HG02763 (cell line): ENCODE results near the gene HMCN1.
"Not testable (repeated sequence)": the region's sequence is repeated elsewhere in the genome, so short reads cannot be mapped to it uniquely, and the experiment has no call there.

Experiments used
- ATAC-seq: cut with Tn5 transposase; IDR thresholded peaks from one replicate; pipeline ENCODE4 v1.9.1; 2021; ENCODE audit warnings: mild to moderate bottlenecking, moderate library complexity; ENCODE audit not compliant: unreplicated experiment

The HMCN1 gene

DNA sequence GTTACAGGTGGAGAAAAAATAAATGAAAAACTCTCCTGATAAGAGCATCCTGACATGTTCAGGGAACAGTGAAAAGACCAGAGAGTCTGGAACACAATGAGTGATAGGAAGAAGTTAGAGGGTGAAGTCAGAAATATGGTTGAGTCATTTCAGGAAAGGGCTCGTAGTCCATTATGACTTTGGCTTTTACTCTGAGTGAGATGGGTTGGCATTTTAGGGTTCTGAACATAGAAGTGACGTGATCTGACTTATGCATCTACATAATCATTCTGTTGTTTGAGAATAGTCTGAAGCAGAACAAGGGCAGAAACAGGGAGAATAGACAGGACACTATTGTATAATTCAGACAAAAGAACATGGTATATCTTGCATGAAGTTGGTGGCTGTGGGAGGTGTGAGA, 5.8 kb downstream of the HMCN1 start:
- no peak for ATAC-seq

DNA sequence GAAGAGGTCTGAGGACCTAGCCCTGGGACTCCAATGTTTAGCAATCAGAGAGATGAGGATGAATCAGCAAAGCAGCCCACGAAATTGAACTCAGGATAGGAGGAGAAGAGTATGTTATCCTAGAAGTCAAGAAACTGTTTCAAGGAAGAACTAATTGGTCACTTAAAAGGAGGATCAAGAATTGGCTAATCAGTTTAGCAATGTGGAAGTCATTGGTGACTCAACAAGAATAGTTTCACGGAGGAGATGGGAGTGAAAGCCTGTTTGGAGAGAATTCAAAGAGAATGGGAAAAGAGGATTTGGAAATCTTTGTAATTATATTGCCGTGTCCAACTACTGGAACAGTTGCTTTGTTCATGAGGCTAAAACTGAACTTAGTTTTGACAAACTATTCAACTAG, 7.4 kb downstream of the HMCN1 start:
- ATAC-seq: no peak

DNA sequence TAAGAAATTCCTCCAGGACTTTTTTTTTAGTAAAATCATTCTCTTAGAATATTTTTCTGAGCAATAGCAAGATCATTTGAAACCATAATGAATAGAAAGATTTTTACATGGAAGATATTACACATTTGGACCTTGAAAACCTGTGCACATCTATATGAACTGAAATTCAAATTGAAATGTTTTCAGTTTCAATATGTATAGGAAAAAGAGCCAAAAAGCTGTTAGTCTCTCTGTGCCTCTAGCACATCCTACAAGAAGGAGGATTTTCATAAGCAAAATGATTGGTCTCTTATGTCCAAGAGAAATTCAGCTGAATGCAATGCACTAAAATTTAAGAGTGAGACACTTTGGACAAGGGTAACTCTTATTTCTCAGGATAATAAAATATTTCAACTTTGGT, 8.2 kb downstream of the HMCN1 start:
- ATAC-seq: no peak

DNA sequence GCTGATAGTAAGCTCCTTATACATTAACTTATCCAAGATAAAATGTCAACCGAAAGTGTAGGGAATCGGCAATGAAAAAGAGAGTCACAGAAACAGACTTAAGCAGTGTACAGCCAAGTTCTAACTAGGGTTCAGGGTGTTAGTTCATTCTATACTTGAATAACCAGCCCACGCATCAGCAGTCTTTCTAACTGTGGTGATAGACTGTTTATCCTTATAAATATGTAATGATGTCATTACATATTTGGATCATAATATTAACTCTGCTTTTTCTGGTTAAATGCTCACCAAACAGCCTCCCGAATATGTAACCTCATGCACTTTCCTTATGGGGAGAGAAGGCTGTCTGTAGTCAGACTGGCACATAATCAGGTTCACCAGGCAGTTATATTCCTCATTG, 11.0 kb downstream of the HMCN1 start:
- ATAC-seq: no peak

DNA sequence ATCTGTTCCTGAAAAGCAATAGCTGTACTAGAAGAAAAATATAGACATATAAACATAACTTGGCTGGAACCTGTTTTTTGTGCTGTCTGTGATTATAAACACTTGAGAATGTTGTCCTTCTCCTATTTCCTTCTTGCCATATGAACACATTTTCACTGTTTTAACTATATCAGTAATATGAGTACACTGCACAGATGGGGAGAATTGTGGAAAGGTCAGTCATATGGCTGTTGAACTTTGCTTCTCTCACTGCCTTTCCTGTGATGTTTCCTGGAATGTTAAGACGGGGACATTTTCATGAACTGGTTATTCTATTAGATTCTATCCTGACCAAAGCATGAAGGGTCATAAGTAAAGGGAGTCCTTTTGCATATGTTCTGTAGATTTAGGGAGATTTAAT, 24.9 kb downstream of the HMCN1 start:
- no peak for ATAC-seq

DNA sequence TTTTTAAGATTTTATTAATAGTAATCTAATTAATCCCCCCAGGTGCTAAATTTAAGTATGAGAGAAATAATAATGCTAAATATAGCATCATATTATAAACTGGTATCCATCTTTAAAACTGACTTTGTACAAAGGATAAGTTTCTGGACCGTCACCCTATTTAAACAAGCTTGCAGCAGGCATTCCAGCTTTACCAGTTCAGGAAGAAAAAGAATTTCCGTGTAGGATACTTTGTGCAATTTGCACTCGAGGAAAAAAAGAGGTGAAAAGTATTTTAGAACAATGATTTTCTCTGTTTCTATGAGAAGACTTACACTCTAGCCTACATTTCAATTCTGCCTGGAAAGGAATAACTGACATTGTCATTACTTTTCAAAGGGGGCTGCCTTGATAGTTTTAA, 27.6 kb downstream of the HMCN1 start:
- no peak for ATAC-seq

DNA sequence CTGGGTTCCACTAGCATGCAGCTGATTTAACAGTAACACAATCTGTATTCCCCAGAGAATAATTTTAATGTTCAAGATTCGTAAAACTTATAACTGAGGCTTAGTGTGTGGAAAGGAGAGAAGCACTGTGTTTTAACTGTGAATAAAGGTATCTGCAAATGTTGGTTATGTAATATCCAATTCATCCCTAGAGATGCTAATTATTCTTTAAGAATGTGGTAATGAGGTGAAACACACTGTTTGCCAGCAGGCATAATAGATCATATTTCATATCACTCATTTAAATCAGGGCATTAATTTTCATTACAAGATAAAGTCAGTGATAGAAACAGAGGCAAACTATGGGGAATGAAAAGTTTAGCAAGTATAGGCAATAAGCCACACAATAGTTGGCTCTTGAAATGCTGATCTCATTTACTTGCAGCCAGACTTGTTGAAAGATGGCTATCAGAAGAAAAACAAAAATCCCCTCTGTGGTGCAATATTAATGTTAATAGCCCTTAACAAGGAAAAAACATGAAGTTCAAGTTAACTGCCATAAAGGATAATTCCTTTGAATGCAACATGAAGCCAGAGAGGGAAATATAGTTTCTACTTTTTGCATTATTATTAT, 33.4 kb downstream of the HMCN1 start:
- ATAC-seq: no peak

DNA sequence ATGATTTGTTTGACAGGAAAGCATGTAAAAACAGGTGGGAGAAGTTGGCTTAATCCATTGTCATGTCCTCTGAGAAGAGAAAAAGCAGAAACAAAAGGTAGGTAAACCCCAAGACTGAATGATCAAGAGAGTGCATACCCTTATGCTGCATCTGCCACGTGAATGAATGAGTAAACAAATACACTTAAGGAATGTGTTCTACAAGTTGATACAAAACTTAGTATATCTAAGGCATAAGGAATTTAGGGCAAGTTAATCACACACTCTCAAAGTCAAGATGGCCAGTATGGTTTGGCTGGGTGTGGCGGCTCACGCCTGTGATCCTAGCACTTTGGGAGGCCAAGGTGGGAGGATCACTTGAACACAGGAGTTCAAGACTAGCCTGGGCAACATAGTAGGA, 34.2 kb downstream of the HMCN1 start:
- no peak for ATAC-seq

DNA sequence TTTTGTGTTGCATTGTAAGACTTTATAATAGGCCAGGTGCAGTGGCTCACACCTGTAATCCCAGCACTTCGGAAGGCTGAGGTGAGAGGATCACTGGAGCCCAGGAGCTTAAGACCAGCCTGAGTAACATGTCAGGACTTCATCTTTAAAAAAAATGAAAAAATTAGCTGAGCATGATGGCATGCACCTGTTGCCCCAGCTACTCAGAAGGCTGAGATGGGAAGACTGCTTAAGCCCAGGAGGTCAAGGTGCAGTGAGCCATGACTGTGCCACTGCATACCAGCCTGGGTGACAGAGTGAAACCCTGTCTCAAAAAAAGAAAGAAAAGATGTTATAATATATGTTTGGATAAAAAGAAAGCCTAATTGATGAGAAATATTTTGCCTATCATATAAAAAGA, 34.9 kb downstream of the HMCN1 start:
- no peak for ATAC-seq

DNA sequence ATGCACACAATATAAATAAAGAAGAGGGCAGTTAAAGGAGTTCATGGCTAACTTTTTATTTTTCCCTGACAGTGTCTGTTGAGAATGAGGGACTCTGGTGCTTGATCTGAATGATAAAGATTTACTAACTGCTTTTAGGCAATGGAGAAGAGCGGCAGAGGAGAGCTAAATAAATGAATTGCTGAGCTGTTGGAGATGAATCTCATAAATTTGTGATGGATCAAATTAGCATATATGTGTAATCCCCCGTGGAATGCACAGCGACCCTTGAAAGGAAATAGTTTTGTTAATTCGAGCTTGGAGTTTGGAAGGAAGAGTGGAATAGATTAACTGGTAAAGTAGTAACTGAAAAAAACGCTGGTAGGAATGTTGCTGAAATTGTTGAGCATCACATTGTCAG, 40.2 kb downstream of the HMCN1 start:
- ATAC-seq: no peak

DNA sequence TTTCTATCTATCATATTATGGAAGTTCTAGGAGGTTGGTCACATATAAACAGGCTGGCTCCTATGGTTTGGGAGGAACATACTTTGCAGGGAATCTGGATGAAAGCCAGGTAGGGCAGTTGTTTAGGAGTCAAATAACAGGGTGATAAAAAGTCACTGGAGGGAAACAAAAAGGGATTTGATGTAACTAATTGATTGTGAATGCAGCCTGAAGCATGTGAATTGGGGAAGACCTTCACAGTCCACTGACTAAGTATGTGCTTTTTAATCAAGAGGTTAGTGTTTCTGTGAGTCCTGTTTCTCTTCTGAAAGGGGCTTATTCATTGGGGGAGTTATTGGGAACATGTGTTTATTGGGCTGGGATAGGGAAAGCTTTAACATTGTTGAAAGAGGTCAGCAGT, 41.3 kb downstream of the HMCN1 start:
- no peak for ATAC-seq

DNA sequence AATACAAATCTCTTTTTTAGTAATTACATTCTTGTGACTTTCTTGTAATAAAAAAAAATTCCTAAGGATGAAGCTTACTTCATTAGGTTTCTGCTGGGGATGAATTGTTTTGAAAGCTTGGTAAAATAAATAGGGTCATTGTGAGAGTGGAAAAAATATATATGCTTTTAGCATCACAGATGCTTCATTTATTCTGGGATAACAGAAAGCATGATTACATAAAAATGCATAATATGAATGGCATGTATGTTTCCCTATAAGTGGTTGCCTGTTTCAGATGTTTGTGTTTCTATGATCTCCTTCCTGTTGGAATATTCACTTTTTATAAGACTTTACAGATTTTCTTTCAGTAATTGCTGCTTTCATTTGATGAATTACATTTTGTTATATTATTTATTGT, 42.3 kb downstream of the HMCN1 start:
- ATAC-seq: no peak

DNA sequence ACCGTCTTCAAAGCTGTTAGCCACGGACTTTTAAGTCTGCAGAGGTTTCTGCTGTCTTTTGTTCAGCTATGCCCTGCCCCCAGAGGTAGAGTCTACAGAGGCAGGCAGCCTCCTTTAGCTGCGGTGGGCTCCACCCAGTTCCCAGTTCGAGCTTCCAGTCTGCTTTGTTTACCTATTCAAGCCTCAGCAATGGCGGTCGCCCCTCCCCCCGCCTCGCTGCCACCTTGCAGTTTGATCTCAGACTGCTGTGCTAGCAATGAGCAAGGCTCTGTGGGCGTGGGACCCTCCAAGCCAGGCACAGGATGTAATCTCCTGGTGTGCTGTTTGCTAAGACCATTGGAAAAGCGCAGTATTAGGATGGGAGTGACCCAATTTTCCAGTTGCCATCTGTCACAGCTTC, 49.7 kb downstream of the HMCN1 start:
- ATAC-seq: not testable (repeated sequence)

DNA sequence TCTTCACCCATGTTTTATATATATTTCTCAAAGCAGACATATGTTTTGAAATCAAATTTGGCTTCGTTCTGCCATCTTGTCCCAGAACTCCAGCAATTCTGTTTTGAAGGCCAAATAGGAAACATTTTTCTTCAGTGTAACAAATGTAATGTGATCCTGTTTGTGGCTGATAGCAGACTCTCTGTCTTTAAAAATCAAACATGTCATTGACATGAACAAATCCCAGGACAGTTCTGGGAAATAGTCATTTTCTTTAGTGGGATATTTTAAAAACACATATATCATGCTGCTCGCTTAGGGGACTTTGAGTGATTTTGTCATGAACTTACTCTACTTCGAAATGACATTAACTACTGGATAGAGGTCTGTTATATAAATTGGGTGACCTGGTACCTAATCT, 51.4 kb downstream of the HMCN1 start:
- ATAC-seq: no peak

DNA sequence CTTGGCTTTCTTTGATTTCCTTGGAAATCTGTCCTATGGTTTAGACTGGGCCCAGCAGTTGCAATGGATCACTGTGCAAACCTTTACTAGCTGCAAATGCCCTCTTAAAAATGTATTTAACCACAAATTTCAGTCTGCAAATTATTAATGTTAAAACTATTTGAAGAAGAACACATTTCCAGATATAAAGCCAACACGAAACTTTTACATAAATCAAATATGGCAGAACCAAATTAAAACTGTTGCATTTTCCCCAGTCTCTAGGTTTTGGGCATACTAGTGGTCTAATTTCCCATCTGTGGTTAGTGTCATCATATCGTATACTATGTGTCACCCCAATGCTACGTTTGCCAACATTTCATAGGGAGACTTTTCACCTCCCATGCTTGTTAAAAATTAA, 52.3 kb downstream of the HMCN1 start:
- ATAC-seq: no peak

DNA sequence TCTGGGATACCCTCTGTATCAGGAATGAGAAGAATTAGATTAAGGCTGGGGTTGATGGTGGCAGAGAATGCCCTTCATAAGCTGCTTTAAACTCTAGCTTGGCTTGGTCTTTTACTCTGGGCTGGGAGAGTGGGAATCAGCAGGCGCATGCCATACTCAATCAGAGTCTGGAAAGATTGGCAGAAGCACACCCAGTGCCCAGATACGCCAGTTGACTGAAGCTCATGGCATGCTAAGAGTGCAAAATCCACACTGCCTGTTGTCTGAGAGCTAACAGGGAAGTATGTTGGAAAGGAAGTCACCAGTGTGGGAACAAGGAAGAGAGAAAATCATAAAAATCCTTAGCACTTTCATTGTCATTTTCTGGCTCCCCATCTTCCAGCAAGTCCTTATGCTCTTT, 53.0 kb downstream of the HMCN1 start:
- ATAC-seq: no peak

DNA sequence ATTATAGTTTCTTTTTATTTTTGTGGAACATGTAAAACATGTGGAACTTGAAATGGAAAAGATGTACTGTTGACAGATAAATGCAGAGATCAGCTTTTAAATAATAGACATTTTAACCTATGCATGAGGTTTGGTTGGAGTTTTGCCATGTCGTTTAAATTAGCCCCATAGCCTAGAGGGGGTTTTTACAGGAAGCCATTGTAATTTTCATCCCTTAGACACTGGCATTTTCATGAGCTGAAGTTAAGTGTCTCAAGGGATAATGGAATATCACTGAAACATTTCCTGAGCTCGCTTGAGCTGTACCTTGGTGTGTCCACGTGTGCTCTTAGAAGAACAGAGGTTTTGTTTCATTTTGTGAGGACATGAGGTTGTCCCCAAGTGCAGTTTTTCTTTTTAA, 54.2 kb downstream of the HMCN1 start:
- no peak for ATAC-seq

DNA sequence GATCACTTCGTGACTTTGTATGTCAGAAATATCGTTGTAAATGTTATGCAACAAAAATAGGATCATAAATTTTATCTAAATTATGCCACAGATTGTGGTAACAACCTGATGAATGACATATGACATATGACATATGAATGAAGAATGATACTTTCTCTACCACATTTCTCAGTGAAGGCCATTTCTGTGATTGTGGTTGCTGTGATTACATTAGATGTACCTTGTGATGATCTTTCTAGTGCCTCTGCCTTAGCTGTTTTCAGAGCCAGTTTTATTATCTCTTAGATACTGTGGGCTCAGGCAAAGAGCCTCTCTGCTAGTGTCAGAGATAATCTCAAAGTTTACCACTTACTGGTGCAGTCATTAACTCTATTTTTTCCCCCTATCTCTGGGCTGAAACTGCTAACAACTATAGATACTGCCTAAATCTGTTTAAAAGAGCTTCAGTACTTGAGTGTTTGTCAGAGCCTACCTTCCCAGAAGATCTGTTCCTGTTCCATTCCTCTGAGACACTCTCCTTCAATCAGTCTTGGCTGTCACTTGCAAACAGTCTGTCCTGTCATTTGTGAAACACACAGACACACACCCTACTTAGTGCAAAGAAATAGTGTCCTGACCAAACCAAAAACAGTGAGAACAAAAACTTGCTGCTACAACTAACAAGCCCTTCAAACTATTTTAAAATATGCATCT, 55.5 kb downstream of the HMCN1 start:
- ATAC-seq: no peak

DNA sequence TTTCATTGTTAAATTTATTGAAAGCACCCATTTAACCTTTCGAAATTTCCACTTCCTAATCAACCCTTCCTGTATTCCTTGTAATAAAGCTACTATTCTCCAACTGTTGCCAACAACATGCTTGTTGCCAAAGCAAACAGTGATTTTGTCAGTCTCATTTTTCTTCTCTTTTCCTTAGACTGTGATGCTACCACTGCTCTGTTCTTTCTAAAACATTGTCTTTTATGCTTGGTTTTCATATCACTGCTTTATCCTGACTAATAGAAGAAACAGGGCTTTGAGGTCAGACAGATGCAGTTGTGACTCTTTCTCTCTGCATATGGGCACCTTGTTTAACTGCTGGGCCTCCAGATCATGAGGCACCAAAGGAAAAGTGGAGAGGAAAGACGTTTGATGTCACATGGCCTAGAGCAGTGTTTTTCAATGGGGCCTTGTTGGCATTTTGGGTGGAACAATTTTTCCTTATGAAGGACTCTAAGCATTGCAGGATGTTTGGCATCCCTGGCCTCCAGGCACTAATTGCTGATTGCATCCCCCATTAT, 56.1 kb downstream of the HMCN1 start:
- ATAC-seq: no peak

DNA sequence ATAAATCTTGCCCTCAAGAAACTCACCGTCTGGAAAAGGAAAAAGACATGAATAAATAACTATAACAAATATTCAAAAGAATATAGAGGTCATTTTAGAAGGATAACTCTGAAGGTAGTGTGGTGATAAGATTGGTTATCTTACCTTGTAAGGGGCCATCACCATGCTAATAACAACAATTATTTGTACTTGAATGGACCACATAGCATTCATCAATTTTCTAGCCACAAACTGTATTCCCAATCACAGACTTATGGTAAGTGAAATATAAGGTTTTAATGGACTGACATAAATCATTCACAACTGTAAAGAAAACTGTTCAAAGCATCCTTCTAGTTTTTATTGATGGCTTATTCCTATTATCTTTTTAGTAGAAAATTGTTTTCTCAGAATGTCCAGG, 57.8 kb downstream of the HMCN1 start:
- no peak for ATAC-seq

DNA sequence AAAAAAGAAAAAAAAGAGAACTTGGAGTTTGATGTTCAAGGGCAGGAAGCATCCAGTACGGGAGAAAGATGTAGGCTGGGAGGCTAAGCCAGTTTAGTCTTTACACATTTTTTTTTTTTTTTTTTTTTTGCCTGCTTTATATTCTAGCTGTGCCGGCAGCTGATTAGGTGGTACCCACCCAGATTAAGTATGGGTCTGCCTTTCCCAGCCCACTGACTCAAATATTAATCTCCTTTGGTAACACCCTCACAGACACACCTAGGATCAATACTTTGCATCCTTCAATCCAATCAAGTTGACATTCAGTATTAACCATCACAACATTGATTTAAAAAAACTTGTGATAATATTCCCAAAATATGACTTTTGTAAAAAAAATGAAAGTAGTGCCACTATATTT, 60.3 kb downstream of the HMCN1 start:
- not testable (repeated sequence) for ATAC-seq

DNA sequence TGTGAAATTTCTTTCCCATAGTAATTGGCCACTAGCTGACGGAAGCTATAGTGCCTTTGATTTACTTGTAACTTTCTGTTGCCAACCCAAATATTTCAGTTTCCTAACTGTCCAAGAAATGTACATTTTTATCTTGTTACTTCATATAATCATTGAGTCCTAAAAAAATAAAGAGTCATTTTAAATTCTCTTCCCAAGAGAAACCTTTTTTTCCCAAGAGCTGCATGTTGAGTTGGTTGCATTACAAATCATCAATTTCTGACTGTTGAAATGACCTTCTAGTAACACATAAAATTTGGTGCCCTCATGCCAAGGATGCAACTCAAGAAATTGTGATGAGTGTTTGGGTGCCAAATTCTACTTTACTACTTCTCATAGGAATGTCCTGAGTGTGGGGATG, 61.0 kb downstream of the HMCN1 start:
- no peak for ATAC-seq

DNA sequence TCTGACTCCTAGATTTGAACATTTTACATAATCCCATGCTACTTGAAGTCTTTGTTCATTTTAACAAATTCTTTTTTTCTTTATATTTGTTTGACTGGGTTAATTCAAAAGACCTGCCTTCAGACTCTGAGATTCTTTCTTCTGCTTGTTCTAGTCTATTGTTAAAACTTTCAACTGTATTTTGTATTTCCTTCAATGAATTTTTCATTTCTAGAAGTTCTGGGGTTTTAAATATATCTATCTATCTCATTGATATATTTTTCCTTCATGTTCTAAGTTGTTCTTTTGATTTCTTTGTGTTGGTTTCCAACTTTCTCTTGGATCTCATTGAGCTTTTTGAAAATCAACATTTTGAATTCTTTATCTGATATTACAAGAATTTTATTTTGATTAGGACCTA, 64.3 kb downstream of the HMCN1 start:
- no peak for ATAC-seq
